ENCODE measurements around the gene TPPP2. TPM values are rescaled to one million over a fixed set of nuclear protein-coding genes. Genes with fewer than 3 reads are reported as not detected.

TPPP2 gene
- total and polyA plus RNA-seq, 9 donors = 0.62 to 2.5 (median 1.3) TPM; not detected in 1

- TF ChIP-seq POLR2A (IDR thresholded peaks at IDR 0.05) (no peak), EP300 (IDR thresholded peaks at IDR 0.05) (no peak)
- TF ChIP-seq, protein P1, sequence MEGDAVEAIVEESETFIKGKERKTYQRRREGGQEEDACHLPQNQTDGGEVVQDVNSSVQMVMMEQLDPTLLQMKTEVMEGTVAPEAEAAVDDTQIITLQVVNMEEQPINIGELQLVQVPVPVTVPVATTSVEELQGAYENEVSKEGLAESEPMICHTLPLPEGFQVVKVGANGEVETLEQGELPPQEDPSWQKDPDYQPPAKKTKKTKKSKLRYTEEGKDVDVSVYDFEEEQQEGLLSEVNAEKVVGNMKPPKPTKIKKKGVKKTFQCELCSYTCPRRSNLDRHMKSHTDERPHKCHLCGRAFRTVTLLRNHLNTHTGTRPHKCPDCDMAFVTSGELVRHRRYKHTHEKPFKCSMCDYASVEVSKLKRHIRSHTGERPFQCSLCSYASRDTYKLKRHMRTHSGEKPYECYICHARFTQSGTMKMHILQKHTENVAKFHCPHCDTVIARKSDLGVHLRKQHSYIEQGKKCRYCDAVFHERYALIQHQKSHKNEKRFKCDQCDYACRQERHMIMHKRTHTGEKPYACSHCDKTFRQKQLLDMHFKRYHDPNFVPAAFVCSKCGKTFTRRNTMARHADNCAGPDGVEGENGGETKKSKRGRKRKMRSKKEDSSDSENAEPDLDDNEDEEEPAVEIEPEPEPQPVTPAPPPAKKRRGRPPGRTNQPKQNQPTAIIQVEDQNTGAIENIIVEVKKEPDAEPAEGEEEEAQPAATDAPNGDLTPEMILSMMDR (IDR thresholded peaks at IDR 0.05) = no peak
- no peaks in the 10 kb centered on the region for H3K36me3 ChIP-seq
- H3K4me3 ChIP-seq = no peak overlapping the region
- H3K4me1 ChIP-seq (ENCODE audit: insufficient read depth) = peaks cover 3% of the 10 kb centered on the region
- H3K27me3 ChIP-seq = no peaks in the 10 kb centered on the region
- intact Hi-C loops (cut with DNase I) = loop anchor here in 1 of 4 donors (10.0 kb wide), 1 partner anchor 53 kb away; the partner anchor contains the start of gene SLC39A2
- H3K9me3 ChIP-seq = no peaks in the 10 kb centered on the region
- no peak overlapping the region for H3K27ac ChIP-seq
- 64 to 80% (median 79%) methylated on average over 2 of the region's 2 CpGs for WGBS, 3 donors
- DNase-seq = no peak
These were observed 17.4 kb downstream of the TPPP2 start for GRCh38 chr14:21047378-21047781.

DNA sequence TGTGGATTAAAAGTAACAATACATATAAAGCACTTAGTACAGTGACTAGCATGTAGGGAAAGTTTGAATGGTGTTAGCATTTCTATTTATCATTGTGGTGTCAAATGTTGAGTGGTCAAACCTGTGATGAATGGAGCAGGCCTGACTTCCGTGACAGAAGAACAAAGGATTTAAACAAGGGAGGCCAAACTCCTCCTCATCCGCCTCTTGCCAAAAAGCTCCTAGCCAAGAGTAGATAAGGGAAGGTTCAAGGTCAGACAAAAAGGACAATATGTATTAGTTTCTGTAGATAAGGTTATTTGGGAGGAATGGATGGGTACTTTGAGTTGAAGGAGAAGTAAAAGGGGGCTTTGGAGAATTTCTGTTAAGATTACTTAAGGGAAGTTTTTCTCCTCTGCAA lies 18.6 kb downstream of the TPPP2 start:
- TF ChIP-seq POLR2A (IDR thresholded peaks at IDR 0.05) (no peak), EP300 (IDR thresholded peaks at IDR 0.05) (no peak)
- TF ChIP-seq, protein P1 (IDR thresholded peaks at IDR 0.05) = no peak
- 41 to 47% (median 45%) methylated on average over 2 of the region's 2 CpGs for WGBS, 3 donors
- DNase-seq = no peak
- Histone ChIP-seq H3K9me3 (no peaks in the 10 kb centered on the region), H3K4me1 (ENCODE audit: insufficient read depth) (peaks cover 3% of the 10 kb centered on the region), H3K4me3 (no peak overlapping the region), H3K36me3 (no peaks in the 10 kb centered on the region), H3K27ac (no peak overlapping the region), H3K27me3 (no peaks in the 10 kb centered on the region)
- intact Hi-C loops (cut with DNase I) = loop anchor here in 1 of 4 donors (10.0 kb wide), 1 partner anchor 54 kb away; the partner anchor contains the start of gene SLC39A2

DNA sequence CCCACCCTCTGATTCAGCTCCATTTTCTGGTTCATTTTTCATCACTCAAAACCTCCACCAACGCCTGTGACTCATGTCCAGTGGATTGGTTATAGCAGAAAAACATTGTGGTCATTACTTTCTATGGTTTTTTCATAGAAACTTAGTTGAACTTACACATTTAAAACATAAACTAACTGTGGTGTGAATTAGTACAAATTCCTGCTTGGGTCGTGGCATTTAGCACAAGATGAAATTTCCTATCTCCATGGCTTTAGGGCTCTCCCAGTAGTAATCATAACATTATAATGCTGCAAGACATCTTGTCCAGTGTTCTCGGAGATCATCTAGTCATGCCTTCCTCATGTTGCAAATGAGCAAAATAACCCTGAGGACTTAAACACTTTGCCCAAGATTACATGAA lies 19.3 kb downstream of the TPPP2 start:
- H3K36me3 ChIP-seq = no peaks in the 10 kb centered on the region
- H3K4me1 ChIP-seq (ENCODE audit: insufficient read depth) = peaks cover 3% of the 10 kb centered on the region
- no peaks in the 10 kb centered on the region for H3K9me3 ChIP-seq
- intact Hi-C loops (cut with DNase I) = loop anchor here in 1 of 4 donors (10.0 kb wide), 1 partner anchor 54 kb away; the partner anchor contains the start of gene SLC39A2
- H3K27ac ChIP-seq = no peak overlapping the region
- DNase-seq = no peak
- no peaks in the 10 kb centered on the region for H3K27me3 ChIP-seq
- H3K4me3 ChIP-seq = no peak overlapping the region
- 42 to 52% (median 45%) methylated on average over 3 of the region's 3 CpGs for WGBS, 3 donors
- TF ChIP-seq, protein P1 (IDR thresholded peaks at IDR 0.05) = no peak
- TF ChIP-seq EP300 (IDR thresholded peaks at IDR 0.05) (no peak), POLR2A (IDR thresholded peaks at IDR 0.05) (no peak)

DNA sequence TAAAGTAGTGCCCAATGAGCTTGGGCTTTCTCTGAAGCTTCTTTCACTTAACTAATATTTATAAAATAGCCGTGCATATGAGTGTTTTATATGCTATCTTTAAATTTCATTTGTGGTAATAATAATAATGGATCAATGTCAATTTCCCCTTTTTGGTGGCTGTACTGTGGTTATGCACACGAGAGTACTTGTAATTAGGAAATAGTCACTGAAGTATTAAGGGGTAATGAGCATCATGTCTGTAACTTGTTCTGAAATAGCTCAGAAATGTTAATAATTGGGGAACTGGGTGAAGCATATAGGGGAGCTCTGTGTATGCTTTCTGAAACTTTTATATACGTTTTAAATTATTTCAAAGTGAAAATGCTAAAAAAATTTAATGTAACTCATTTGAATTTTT lies 20.6 kb downstream of the TPPP2 start:
- Histone ChIP-seq H3K27ac (no peak overlapping the region), H3K4me1 (ENCODE audit: insufficient read depth) (peaks cover 3% of the 10 kb centered on the region), H3K4me3 (no peak overlapping the region), H3K36me3 (no peaks in the 10 kb centered on the region), H3K27me3 (no peaks in the 10 kb centered on the region), H3K9me3 (no peaks in the 10 kb centered on the region)
- 70 to 80% (median 76%) methylated on average over 3 of the region's 3 CpGs for WGBS, 3 donors
- DNase-seq = no peak
- TF ChIP-seq, protein P1 (IDR thresholded peaks at IDR 0.05) = no peak
- TF ChIP-seq POLR2A (IDR thresholded peaks at IDR 0.05) (no peak), EP300 (IDR thresholded peaks at IDR 0.05) (no peak)
- intact Hi-C loops (cut with DNase I) = no loop called here

Data from ovary (tissue), 9 donors.